ENCODE data around the gene PTPRD.

Gene PTPRD

DNA sequence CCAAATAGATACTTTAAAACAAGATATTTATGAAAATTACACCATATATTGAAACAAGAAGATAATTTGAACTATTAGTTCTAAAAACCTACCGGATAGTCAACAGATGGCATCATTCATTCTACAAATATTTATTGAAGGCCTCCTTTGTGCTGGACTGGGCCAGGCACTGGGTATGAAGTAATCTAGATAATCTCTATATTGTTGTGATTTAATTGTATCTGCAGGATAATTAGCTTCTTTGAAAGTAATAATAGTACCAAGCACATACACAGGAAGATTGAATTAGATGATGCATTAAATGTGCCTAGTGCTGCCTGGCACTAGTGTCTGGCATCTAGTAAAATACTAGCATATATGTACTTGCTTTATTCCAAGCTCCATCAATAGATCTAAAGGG is 2078.0 kb downstream of the PTPRD start:
- DNase-seq = no peak

DNA sequence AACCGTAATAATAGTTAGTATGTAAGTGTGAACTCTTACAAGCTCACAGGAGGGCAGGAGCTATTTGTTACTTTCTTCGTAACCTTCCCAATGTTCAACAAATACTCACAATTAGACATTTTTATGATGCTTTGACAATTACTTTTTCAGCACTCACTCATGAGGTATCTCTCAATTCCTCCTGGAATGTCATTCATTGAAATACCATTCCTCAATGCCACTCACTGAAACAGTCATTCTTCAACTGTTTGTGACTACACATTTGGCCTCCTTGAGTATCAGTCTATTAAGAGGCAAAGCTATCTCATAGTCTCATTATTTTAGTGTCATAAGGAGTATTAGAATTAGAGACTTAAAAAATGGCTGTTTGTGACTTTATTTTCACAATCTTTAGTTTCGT is 2079.1 kb downstream of the PTPRD start:
- DNase-seq = no peak

DNA sequence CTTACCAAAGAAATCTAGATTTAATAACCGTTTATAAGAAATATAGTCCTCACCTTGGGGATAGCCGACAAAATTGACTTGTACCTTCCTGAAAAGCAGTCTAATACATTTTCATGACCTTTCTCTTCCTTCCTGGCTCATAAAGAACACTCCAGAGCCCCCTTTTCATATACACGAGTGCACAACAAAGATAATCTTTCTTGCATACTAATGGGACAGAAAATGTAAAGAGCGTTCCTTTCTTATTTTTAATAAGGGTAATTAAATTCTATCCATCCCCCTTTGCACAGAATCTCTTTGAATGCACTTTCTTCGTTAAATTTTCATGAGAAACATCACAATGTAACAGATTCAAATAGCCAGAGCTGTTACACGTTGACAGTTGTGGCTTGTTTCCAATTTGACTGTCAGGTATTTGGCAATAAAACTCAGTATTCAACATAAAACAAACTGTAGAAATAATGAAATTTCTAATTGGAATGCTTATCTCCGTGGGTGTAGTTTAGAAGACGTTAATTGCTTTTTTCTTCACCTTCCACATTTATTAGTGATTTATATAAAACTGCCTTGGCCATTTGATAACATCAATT is 2080.9 kb downstream of the PTPRD start:
- no peak for DNase-seq

DNA sequence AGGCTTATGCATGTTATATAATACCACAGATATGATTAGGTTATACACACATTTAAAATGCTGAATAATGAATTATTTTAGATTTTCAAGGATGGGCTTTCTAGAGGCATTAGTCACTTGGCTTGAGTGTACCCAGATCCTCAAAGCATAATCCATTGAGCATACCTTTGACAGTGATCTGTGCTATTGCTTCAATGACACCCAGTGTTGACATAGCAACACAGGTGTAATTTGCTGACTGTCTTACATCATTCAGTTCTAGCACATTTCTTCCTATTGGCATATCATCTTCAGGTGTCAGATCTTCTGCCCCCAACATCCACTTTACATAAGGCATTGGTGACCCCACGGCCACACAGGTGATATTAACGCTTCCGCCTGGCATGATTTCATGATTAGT is 2091.7 kb downstream of the PTPRD start:
- no peak for DNase-seq

DNA sequence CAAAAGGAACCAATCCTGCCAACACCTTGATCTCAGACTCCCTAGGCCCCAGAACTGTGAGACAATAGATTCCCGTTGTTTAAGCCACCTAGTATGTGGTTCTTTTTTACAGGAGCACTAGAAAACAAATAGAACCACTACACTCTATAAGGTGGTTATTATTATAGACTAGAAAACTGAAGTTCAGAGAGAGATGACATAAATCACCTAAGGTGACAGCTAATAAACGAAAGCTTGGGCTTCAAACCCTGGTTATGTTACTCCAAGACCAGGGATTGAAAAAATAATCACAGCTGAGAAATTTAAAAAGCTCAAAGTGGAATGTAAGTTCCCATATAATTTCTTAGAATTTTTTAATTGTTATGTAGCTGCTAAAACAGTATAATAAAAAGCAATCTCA is 2097.1 kb downstream of the PTPRD start:
- no peak for DNase-seq

DNA sequence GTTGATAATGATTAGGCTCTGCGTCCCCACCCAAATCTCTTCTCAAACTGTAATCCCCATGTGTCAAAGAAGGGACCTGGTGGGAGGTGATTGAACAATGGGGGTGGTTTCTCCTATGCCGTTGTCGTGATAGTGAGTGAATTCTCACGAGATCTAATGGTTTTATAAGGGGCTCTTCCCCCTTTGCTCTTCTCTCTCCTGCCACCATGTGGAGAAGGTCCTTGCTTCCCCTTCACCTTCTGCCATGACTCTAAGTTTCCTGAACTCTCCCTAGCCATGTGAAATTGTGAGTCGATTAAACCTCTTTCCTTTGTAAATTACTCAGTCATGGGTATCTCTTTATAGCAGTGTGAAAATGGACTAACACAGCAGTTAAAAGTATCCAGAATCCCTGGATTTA is 2098.0 kb downstream of the PTPRD start:
- no peak for DNase-seq

DNA sequence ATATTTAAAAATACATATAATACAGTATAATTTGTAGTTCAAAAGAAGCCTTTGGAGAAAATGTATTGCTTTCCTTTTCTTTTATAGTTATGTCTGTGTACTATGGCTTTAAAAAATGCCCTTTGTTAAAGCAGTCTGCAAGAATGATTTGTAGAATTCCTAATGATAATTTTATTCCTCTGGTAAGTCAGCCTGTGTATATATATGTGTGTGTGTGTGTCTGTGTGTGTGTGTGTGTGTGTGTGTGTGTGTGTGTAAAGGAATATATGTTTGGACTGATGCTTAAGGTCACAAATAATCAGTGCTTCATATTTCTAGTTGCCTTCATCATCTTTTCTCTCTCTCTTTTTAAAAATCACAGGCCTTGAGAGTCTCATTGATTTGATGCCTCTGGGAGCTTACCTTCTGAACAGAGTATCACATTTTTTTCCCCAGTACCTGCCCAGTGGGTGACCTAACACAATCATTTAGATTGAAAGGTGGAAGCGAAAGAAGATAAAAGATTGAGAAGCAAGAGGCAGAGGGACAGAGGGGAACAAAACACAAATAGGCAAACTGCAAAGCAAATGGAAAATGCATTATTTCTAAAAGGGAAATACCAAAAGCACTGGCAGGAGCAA is 2104.0 kb downstream of the PTPRD start:
- no peak for DNase-seq

DNA sequence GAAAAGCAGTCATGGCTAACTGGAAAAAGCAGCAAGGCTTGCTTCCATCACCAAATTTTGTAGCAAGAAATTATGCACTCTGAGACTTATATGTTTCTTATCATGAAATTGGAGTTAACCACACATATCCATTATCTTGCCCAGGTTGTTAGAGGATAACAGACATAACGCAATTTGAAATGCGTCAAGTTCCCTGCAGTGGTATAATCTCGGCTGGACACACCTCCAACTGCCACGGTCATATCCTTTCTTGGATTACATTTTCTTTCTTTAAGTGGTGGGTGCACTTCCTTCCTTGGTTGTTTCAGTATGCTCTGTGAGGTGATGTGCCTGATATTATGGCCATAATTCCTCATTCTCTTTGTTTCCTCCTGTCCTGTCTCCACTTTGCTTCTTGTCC is 2118.2 kb downstream of the PTPRD start:
- no peak for DNase-seq

DNA sequence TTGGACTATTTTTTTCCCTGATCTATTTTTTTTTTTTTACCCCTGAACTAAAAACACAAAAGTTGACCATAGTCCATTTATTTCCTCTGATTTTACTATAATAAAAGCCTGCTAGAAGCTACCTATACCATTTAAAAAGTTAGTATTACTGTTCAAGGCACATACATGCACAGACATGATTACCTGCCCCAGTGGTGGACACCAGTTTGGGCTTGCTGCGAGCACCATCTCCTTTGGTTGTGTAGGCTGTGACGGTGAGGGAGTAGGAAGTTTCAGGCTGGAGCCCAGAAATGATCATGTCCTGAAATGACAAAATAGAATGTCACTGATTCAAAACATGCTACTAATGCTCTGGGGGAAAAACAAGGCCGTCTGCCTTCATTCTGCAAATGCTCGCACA is 2120.1 kb downstream of the PTPRD start:
- DNase-seq = no peak

DNA sequence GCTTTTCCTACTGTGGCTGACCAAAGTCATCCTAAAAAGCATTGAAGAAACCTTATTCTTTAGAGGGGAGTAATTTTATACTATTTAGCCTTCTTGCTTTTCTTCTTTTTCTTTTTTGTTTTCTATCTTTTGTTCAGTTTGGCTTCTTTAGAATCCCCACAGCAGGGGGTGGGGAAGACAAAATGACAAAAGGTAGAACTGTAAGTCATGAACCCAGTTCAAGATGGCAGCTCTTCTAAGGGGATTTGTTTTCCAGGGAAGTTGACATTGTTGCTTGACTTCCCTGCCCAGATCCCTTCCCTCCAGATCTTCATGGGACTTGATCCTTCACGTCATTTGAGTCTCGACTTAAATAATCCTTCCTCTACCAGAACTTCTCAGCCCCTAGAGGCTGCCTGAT is 2120.8 kb downstream of the PTPRD start:
- no peak for DNase-seq

DNA sequence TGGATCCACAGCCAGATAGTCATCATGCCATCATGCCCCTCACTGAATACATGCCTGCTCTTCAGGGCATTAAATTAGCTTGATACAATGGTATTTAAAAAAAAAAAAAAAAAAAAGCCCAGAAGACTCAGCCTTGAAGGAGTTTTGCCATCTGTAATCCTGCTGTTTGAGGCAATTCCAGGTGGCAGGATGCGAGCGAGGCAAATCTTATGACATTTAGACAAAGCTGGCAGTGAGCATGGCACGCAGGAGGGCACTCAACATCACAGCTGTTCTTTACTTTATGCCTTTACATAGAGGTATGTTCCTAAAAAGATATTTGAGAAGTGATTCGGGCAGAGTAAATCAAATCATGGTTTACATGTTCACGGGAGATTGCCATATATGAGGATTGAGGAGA is 2121.2 kb downstream of the PTPRD start:
- no peak for DNase-seq

DNA sequence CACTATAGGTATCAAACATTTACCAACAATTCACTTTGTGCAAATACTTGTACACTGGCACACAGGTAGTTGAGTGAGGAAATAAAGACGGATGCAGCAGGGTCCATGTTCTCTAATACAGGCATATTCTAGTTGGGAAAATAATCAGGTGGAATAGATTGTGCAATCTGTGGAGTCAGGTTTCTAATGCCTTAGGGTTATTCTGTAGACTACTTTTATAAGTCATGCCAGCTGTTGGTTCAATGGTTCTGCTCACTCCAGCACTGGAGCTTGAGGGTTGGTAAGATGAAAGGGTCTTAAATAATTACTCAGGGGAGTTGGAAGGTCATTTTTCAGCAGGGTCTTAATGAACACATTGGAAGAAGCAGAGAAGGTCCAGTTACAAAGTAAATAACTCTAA is 2123.0 kb downstream of the PTPRD start:
- no peak for DNase-seq

DNA sequence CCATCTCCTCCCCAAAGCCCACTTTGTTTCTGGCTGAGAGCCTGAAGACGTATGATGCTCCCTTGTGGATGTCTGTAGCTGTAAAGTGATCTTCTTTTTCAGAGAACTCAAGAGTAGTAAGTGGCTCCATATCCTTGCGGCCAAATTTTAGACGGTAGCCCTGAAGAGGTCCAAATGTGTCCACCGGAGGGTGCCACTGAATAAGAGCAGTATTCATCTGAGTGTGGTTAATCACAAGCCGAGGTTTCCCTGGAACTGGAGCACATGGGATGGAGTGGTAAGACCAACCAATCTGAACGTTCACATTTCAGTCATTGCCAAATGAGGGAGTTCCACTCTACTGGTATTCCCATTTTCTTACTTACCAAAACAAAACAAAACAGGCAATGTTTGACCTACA is 2126.7 kb downstream of the PTPRD start:
- peak; percentile 10 for DNase-seq

DNA sequence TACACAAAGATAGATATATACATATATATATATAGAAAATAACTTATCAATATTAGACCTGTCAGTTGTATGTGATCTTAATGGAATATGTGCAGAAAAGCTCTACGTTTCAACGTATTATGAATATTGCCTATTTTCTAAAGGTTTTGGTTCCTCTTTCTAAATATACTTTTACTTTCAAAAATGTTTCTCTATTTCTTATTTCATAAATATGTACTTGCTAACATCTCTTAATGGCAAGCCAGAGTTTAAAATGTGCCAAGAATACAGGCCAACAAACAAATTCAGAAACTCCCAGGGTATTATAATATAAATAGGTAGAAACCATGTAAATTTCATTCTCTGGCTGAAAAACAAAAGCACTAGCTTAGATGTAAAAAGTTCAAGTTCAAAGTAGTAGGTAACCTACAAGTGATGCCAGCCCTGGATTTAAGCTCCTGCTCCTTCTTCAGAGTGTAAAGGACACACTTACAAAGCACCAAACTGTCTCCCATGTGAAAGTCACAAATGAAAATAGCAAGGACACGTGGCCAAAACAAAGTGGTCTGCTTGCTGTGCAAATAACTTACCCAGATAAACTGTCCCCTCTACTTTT is 2128.1 kb downstream of the PTPRD start:
- DNase-seq = no peak

DNA sequence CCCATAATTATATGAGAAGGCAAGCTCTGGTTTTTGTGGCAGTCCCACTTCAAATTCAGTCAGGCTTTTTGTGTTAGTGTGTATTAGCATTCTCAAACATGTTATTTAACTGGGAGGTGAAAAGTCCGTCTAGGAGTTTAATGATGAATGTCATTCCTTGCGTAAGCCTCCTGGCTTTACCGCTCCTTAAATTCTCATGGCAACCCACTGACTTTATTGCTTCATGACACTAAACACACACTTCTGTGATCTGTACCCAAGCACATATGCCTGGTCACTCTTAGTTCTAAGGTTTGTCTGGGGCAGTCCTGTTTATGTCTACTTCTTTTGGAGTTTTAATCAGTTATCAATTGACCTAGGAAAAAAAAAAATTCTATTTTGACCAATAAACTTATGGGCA is 2135.4 kb downstream of the PTPRD start:
- DNase-seq = no peak

DNA sequence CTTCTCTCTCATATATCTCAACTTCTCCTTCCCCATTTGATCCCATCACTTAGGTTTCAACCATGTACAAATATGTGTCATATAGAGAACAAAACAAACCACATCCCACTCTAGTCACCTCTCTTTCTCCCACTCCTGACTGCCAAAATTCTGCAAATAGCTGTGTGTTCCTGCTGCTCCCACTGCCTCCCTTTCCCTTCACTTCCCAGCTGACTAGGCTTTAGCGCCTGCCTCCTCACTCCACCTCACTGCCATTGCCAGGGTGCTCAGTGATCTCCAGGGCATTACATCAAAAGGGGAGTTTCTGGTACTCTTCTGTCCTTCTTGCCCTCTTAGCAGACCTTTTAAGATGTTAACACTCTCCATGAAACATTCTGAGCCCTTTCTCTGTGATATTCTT is 2137.9 kb downstream of the PTPRD start:
- DNase-seq = no peak

DNA sequence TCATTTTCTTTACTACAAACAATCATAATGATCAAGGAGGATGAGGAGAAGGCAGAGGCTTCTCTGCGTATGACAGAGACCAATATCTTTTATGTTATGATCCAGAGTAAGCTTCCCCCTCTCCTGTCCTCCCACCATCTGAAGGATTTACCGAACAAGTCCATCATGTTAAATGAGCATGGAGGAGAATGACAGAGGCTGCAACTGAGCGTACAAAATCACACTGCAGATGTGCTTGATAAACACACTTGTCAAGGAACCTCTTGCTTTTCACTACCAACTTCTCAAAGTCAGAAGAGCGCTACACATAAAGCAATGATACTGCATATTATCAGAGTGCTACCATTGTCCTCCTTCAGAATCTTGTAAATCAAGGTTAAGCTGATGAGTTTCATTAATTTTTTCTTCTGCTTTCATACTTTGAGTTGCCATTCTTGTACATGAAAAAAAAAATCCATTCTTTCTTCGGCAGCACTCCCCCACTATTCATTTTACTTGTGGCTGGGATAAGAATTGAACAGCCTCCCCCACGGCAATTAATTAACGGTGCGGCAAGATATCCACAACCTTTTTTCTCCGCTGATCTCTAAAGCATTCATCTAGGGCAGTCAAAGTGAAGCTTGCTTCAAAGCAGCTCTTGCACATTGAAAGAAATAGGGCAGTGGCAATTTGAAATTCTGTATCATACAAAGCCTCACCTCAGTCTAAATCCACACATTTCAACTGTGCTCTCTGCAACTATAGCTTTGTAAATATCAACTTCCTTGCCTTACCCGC is 2139.4 kb downstream of the PTPRD start:
- DNase-seq = no peak

DNA sequence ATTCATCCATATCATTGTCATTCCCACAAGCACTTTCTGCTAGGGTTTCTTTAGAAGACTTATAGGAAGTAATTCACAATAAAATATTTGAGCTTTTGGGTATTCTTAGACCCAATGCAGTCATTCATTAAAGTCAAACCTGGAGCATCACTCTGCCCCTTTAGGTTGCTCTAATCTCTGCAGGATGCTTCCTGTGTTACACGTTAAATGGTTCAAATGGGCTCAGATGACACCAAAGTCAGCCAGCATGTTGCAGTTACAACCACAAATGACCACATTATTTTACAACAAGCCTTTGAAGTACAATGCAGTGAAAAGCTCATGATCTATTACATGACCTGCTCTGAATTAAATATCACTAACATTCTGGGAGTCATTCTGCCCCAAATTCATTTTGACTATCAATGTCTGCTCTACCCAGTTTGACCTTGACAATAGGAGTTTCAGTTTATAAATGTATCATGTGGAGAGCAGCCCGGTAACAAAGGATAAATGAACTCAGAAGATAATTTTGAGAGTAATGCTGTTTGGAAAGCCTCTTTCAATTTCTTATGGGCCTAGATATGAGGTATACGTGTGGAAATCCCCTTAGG is 2144.7 kb downstream of the PTPRD start:
- no peak for DNase-seq

DNA sequence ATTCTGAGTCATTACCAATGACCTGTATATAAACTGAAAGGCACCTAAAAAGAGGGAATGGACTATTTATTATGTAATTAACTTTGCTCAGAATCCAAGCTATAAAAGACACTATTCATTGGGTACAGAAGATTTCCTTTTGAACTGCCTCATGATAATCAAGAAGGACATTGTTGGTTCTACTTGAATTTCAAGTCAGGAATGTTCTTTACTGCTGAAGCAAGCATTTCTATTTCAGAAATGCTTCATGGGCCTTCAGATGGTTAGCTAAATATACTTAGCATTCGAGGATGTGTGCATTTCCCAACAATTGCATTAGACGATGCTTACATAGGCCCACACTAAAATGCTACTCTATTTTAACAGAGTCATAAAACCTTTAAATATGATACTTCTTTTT is 2155.0 kb downstream of the PTPRD start:
- DNase-seq = no peak

DNA sequence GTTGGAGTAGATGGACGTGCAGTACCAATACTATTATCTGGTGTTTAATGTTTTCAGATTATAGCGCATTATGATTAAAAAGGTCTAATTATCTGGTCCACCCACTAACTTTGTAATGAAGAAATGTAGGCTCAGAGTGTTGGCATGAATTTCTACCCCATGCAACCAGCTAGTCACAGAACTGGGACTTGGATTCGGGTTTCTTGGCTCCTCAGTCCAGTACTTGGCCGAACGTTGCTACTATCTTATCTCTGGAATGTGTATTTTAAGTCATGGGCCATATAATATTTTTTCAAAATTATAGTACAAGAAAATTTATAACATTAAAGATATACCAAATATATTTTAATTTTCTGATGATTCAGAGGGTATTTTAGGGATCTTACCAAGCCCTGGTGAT is 2155.7 kb downstream of the PTPRD start:
- no peak for DNase-seq

DNA sequence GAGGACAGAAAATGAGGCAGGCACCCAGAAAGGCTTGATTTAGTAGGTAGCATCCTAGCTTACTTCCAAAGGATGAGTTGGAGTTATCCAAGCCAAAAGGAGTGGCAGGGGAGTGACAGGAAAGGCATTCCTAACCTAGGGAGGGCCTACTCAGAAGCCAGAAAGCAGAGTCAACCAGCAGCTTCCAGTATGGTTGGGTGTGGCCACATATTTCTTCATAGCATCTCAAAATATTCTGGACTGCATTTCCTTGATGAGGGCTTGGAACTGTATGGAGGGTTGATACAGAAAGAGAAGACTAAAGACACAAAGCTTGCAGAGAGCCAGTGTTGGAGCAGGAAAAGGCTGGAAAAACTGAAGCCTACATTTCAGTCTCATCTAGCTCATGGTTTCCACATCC is 2156.5 kb downstream of the PTPRD start:
- DNase-seq = no peak

DNA sequence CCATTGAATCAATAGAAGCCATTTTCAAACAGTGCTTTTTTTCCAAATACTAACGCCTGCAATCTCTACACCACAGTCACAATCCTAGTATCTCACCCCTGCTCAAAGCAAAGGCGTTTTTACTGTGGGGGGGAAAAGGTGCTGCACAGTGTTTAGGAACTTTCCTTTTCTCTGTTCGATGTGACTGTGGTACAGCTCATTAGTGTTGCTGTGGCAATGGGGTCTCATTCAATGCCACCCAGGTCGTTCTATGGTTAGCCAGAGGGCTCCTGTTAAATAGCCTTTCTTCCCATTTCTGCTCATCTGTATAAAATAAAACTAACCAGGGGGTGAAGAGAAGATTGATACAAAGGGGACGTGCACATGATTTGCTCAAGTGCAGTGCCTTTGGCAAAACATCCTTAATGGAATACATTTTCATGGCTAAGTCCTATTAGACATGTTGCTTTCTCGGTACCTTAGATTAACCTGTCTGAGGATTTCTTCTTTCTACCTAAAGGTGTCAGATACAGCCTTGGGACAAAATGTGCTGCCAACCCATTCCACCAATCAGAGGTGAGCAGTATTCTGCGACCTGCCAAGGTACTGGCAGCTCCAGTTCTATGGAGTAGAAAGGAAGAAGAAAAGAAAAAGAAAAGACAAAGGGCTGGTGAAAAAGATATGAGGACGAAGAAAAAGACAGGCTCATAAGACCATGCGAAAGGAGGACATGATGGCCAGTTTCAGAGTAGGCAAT is 2161.8 kb downstream of the PTPRD start:
- no peak for DNase-seq

DNA sequence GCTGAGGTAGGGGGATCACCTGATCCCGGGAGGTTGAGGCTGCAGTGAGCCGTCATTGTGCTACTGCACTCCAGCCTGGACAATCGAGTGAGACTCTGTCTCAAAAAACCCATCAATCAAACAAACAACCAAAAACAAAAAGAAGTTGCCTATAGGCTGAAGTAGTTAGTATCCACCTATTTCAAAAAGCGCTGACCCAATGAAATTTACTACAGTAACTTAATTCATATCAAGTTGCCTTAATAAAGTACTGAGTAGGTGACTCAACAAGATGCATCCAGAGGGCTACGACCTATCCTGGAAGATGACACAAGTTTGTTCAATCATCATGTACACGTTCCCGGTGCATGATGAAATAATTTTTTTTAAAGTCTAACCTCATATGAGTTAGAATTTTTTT is 2164.6 kb downstream of the PTPRD start:
- no peak for DNase-seq
